Activated CD4-positive, alpha-beta T cell treated with anti-CD3 and anti-CD28 coated beads for 36 hours (primary cell): ENCODE results near the gene SLC35G3. TPM values are rescaled to one million over a fixed set of nuclear protein-coding genes. Genes with fewer than 3 reads are reported as not detected.
"Not testable (repeated sequence)": the region's sequence is repeated elsewhere in the genome, so short reads cannot be mapped to it uniquely, and the experiment has no call there.

Experiments used
- ATAC-seq: fragments of 200-7000 bp; cut with Tn5 transposase; one replicate; pipeline ENCODE4 v1.10.0; 2021; ENCODE audit warnings: mild to moderate bottlenecking, moderate library complexity
- CTCF ChIA-PET: fragments of 350-600 bp; sonication (Branson Sonifier 250); formaldehyde crosslinking; loops from one replicate; lab custom pipeline; 2021; ENCODE audit warnings: antibody characterized with exemption; lab: Charles Lee
- POLR2A ChIA-PET: fragments of 350-600 bp; sonication (Branson Sonifier 250); formaldehyde crosslinking; loops from one replicate; lab custom pipeline; 2021; ENCODE audit warnings: antibody characterized with exemption, inconsistent platforms; lab: Charles Lee
- DNase-seq: peaks from one replicate; pipeline ENCODE4 v3.0.0-alpha.2; 2020
- H3K27ac Mint-ChIP-seq: one replicate; pipeline ENCODE4 v1.8.0; 2021; ENCODE audit warnings: mixed read lengths
- H3K27me3 Mint-ChIP-seq: one replicate; pipeline ENCODE4 v1.8.0; 2021; ENCODE audit warnings: mixed read lengths
- H3K36me3 Mint-ChIP-seq: one replicate; pipeline ENCODE4 v1.8.0; 2021; ENCODE audit warnings: low read depth, mixed read lengths
- H3K4me1 Mint-ChIP-seq: one replicate; pipeline ENCODE4 v1.8.0; 2021; ENCODE audit warnings: mixed read lengths
- H3K4me3 Mint-ChIP-seq: one replicate; pipeline ENCODE4 v1.8.0; 2021; ENCODE audit warnings: mild to moderate bottlenecking, moderate library complexity, mixed read lengths
- H3K9me3 Mint-ChIP-seq: one replicate; pipeline ENCODE4 v1.8.0; 2021; ENCODE audit warnings: low read depth, mixed read lengths
- intact Hi-C, 2 experiments: fragments of 100-400 bp; cut with DNase I in 1 of 2; cut with micrococcal nuclease in 1 of 2; formaldehyde crosslinking; loops; one replicate each; pipeline versions ENCODE4 v1.14.2 to v1.15.1; 2022 to 2024; cut with DNase I, micrococcal nuclease
- total RNA-seq, 2 experiments: library from RNA; stranded (reverse); gene quantifications; one replicate each; pipeline ENCODE4 v1.2.3, GENCODE V29; 2021

The SLC35G3 gene
- total RNA-seq, 2 experiments from 2014 or later = not detected

- intact Hi-C loops = no loop called here
Measured at GRCh38 chr17:35159940-35160339, 34.3 kb downstream of the SLC35G3 start.

GRCh38 chr17:35155246-35155645, 38.9 kb downstream of the SLC35G3 start:
- POLR2A ChIA-PET = no interaction called here

More at GRCh38 chr17:35159940-35160339, 34.3 kb downstream of the SLC35G3 start:
- no peak for DNase-seq
- peaks cover 41% of the 10 kb centered on the region for H3K4me1 Mint-ChIP-seq
- no peak overlapping the region for H3K4me3 Mint-ChIP-seq
- no peaks in the 10 kb centered on the region for H3K9me3 Mint-ChIP-seq
- CTCF ChIA-PET = interaction anchor here (0.7 to 1.2 kb wide), 3 partner anchors 32 to 396 kb away, joined by 3 to 4 read pairs (median 3); no protein-coding TSS in a partner anchor
- peak overlapping the region; percentile 10 for H3K27ac Mint-ChIP-seq
- H3K36me3 Mint-ChIP-seq = no peaks in the 10 kb centered on the region
- H3K27me3 Mint-ChIP-seq = no peaks in the 10 kb centered on the region
- POLR2A ChIA-PET = no interaction called here
- no peak for ATAC-seq

GRCh38 chr17:35154196-35155165, 39.7 kb downstream of the SLC35G3 start:
- no peak for ATAC-seq
- H3K4me3 Mint-ChIP-seq = no peak overlapping the region
- intact Hi-C loops = no loop called here
- no peak for DNase-seq
- peaks cover 6% of the 10 kb centered on the region for H3K4me1 Mint-ChIP-seq
- H3K27ac Mint-ChIP-seq = no peak overlapping the region
- ChIA-PET POLR2A (no interaction called here), CTCF (interaction anchor here (0.7 kb wide), 1 partner anchor 380 kb away, joined by 3 read pairs; no protein-coding TSS in a partner anchor)
- no peaks in the 10 kb centered on the region for H3K27me3 Mint-ChIP-seq
- no peaks in the 10 kb centered on the region for H3K9me3 Mint-ChIP-seq
- H3K36me3 Mint-ChIP-seq = no peaks in the 10 kb centered on the region

More at GRCh38 chr17:35155246-35155645, 38.9 kb downstream of the SLC35G3 start:
- intact Hi-C loops = no loop called here
- DNase-seq (no peak), ATAC-seq (no peak)
- Mint-ChIP-seq H3K36me3 (no peaks in the 10 kb centered on the region), H3K4me3 (no peak overlapping the region), H3K27ac (no peak overlapping the region), H3K27me3 (no peaks in the 10 kb centered on the region), H3K9me3 (no peaks in the 10 kb centered on the region), H3K4me1 (peaks cover 12% of the 10 kb centered on the region)
- CTCF ChIA-PET = interaction anchor here (0.7 kb wide), 1 partner anchor 379 kb away, joined by 3 read pairs; no protein-coding TSS in a partner anchor

- intact Hi-C loops = no loop called here
- CTCF ChIA-PET = interaction anchor here (0.6 kb wide), 1 partner anchor 11 kb away, joined by 3 read pairs; no protein-coding TSS in a partner anchor
- no peak overlapping the region for H3K4me3 Mint-ChIP-seq
Measured at GRCh38 chr17:35152421-35153140, 41.6 kb downstream of the SLC35G3 start.

GRCh38 chr17:35151080-35151479, 43.1 kb downstream of the SLC35G3 start:
- H3K4me1 Mint-ChIP-seq, ATAC-seq, DNase-seq, intact Hi-C loops, H3K27me3 Mint-ChIP-seq, H3K9me3 Mint-ChIP-seq, H3K27ac Mint-ChIP-seq, H3K36me3 Mint-ChIP-seq, H3K4me3 Mint-ChIP-seq, POLR2A ChIA-PET, CTCF ChIA-PET: not testable (repeated sequence)

More at GRCh38 chr17:35152421-35153140, 41.6 kb downstream of the SLC35G3 start:
- Mint-ChIP-seq H3K36me3 (no peaks in the 10 kb centered on the region), H3K27me3 (no peaks in the 10 kb centered on the region), H3K27ac (no peak overlapping the region), H3K4me1 (no peaks in the 10 kb centered on the region), H3K9me3 (no peaks in the 10 kb centered on the region)
- no peak for DNase-seq
- no peak for ATAC-seq
- POLR2A ChIA-PET = no interaction called here

GRCh38 chr17:35149941-35150340, 44.3 kb downstream of the SLC35G3 start:
- no peaks in the 10 kb centered on the region for H3K9me3 Mint-ChIP-seq
- H3K27me3 Mint-ChIP-seq = no peaks in the 10 kb centered on the region
- no peak for DNase-seq
- ATAC-seq = no peak
- POLR2A ChIA-PET = no interaction called here
- H3K27ac Mint-ChIP-seq = no peak overlapping the region
- H3K36me3 Mint-ChIP-seq = no peaks in the 10 kb centered on the region
- CTCF ChIA-PET = interaction anchor here (1.0 kb wide), 1 partner anchor 15 kb away, joined by 3 read pairs; no protein-coding TSS in a partner anchor
- no peak overlapping the region for H3K4me3 Mint-ChIP-seq
- intact Hi-C loops = no loop called here
- H3K4me1 Mint-ChIP-seq = no peaks in the 10 kb centered on the region

- intact Hi-C loops = no loop called here
- Mint-ChIP-seq H3K27ac (no peak overlapping the region), H3K36me3 (no peaks in the 10 kb centered on the region), H3K9me3 (no peaks in the 10 kb centered on the region), H3K4me1 (peaks cover 3% of the 10 kb centered on the region), H3K4me3 (no peak overlapping the region), H3K27me3 (no peaks in the 10 kb centered on the region)
- ATAC-seq (no peak), DNase-seq (no peak)
- POLR2A ChIA-PET = no interaction called here
- CTCF ChIA-PET = interaction anchor here (0.6 to 1.6 kb wide), 2 partner anchors 63 to 599 kb away, joined by 4 to 5 read pairs; no protein-coding TSS in a partner anchor
Measured at GRCh38 chr17:35148144-35148543, 46.0 kb downstream of the SLC35G3 start.

- ChIA-PET CTCF (interaction anchor here (1.0 to 1.6 kb wide), 2 partner anchors 16 to 390 kb away, joined by 3 to 5 read pairs; partner anchors contain the start of gene SLFN12L), POLR2A (no interaction called here)
- ATAC-seq = no peak
- Mint-ChIP-seq H3K4me1 (peaks cover 4% of the 10 kb centered on the region), H3K27me3 (no peaks in the 10 kb centered on the region), H3K36me3 (no peaks in the 10 kb centered on the region), H3K4me3 (no peak within 1 kb of the TSS), H3K27ac (no peak within 1 kb of the TSS), H3K9me3 (no peaks in the 10 kb centered on the region)
- intact Hi-C loops = no loop called here
- DNase-seq = no peak
Measured at GRCh38 chr17:35147375-35147905, 46.8 kb downstream of the SLC35G3 start, which contains the start of gene UNC45B. Gene UNC45B, plus strand, starts transcription at chr17:35147817. Its CDS starts 447 bp downstream, at chr17:35148264.

GRCh38 chr17:35146214-35146833, 47.9 kb downstream of the SLC35G3 start:
- intact Hi-C loops = no loop called here
- POLR2A ChIA-PET = no interaction called here

GRCh38 chr17:35144840-35145239, 49.4 kb downstream of the SLC35G3 start:
- no peak overlapping the region for H3K4me3 Mint-ChIP-seq
- DNase-seq (no peak), ATAC-seq (no peak)
- peaks cover 12% of the 10 kb centered on the region for H3K4me1 Mint-ChIP-seq
- no peaks in the 10 kb centered on the region for H3K9me3 Mint-ChIP-seq
- no peak overlapping the region for H3K27ac Mint-ChIP-seq
- intact Hi-C loops = loop anchor here in 1 of 2 experiments (5.0 kb wide), 5 partner anchors 72 to 587 kb away; partner anchors contain the start of genes RASL10B and SLFN11
- peaks cover 4% of the 10 kb centered on the region for H3K36me3 Mint-ChIP-seq
- H3K27me3 Mint-ChIP-seq = no peaks in the 10 kb centered on the region
- ChIA-PET POLR2A (no interaction called here), CTCF (no interaction called here)

More at GRCh38 chr17:35146214-35146833, 47.9 kb downstream of the SLC35G3 start:
- Mint-ChIP-seq H3K4me3 (no peak overlapping the region), H3K9me3 (no peaks in the 10 kb centered on the region), H3K27ac (no peak overlapping the region), H3K27me3 (no peaks in the 10 kb centered on the region), H3K36me3 (peaks cover 2% of the 10 kb centered on the region), H3K4me1 (peaks cover 7% of the 10 kb centered on the region)
- ATAC-seq (no peak), DNase-seq (no peak)
- CTCF ChIA-PET = interaction anchor here (0.7 to 1.6 kb wide), 3 partner anchors 17 to 391 kb away, joined by 3 to 5 read pairs (median 3); partner anchors contain the start of gene SLFN12L
